Hepatocyte (in vitro differentiated cells): ENCODE measurements around the gene AKR7A2.

Source experiments
- CTCF ChIP-seq: fragments of 200-600 bp; sonication (generic); IDR thresholded peaks from 2 replicates; pipeline ENCODE4 v1.5.1; 2016; ENCODE audit warnings: antibody characterized with exemption, mild to moderate bottlenecking; ENCODE audit not compliant: poor library complexity
- EZH2 ChIP-seq: fragments of 200-600 bp; sonication (generic); IDR thresholded peaks from 2 replicates; pipeline ENCODE4 v1.6.1; 2016; ENCODE audit warnings: antibody characterized with exemption, mild to moderate bottlenecking, borderline replicate concordance
- EZH2phosphoT487 ChIP-seq: fragments of 200-600 bp; sonication (generic); IDR thresholded peaks from one replicate; pipeline ENCODE4 v1.6.1; 2018; ENCODE audit warnings: antibody characterized with exemption, mild to moderate bottlenecking, low read depth, moderate library complexity; ENCODE audit not compliant: unreplicated experiment, severe bottlenecking

- TF ChIP-seq EZH2: no peak
- no peak for TF ChIP-seq CTCF
- TF ChIP-seq EZH2phosphoT487: no peak
Measured at GRCh38 chr1:19289244-19289643, 22.7 kb downstream of the AKR7A2 start.
